Measurements from ENCODE around the gene MAST4. TPM values are rescaled to one million over a fixed set of nuclear protein-coding genes. Genes with fewer than 3 reads are reported as not detected.

MAST4 gene
- total and polyA plus RNA-seq, 2 donors (not counting 1 experiment from before 2014, with no cell fraction given): 2.5 to 57.1 TPM

DNA sequence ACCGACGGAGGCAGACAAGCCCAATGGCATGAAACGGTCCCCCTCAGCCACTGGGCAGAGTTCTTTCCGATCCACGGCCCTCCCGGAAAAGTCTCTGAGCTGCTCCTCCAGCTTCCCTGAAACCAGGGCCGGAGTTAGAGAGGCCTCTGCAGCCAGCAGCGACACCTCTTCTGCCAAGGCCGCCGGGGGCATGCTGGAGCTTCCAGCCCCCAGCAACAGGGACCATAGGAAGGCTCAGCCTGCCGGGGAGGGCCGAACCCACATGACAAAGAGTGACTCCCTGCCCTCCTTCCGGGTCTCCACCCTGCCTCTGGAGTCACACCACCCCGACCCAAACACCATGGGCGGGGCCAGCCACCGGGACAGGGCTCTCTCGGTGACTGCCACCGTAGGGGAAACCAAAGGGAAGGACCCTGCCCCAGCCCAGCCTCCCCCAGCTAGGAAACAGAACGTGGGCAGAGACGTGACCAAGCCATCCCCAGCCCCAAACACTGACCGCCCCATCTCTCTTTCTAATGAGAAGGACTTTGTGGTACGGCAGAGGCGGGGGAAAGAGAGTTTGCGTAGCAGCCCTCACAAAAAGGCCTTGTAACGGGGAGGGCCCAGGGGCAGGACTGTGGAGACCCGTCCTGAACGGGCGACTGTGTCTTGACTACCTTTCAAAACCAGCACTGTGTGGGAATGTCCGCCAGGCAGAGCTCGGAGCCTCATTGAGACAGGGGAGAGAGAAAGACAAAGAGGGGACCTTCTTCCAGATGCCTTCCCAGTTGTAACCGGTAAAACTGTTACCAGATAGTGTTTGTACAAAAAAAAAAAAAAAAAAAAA, 570.5 kb downstream of the MAST4 start:
- Histone ChIP-seq H3K4me3 (ENCODE audit: control extremely low read depth in 1 of 5, extremely low read depth in 1 of 5, insufficient read depth in 1 of 5, low read depth in 2 of 5, low read length in 4 of 5) (peak overlapping the region in 4 of 5 experiments; percentile 38 to 63 (median 55)), H3K9me3 (ENCODE audit: control extremely low read depth in 1 of 3, control insufficient read depth in 2 of 3, insufficient read depth in 1 of 3, low read length in 2 of 3) (peaks cover 0 to 15% (median 0%) of the 10 kb centered on the region in 3 donors), H3K36me3 (replicated peaks in 1 of 2; ENCODE audit: control extremely low read depth in 1 of 2, control insufficient read depth in 1 of 2, extremely low read depth in 1 of 2, insufficient read depth in 2 of 2, low read length in 1 of 2) (peaks cover 0 to 24% of the 10 kb centered on the region in 2 experiments), H2AFZ (ENCODE audit: insufficient read depth, low read depth, low read length, poor library complexity, severe bottlenecking) (peak overlapping the region; percentile 80), H3K4me1 (ENCODE audit: control insufficient read depth in 2 of 2, insufficient read depth in 2 of 2, low read length in 2 of 2) (peaks cover 26 to 34% of the 10 kb centered on the region in 2 donors), H4K20me1 (ENCODE audit: control insufficient read depth, insufficient read depth, low read length, poor library complexity, severe bottlenecking) (no peaks in the 10 kb centered on the region), H3K27ac (ENCODE audit: low read length in 2 of 2) (peak overlapping the region; percentile 78 to 83), H3K27me3 (replicated peaks in 1 of 4; ENCODE audit: control extremely low read depth in 1 of 4, control insufficient read depth in 3 of 4, insufficient read depth in 4 of 4, low read length in 3 of 4) (no peaks in the 10 kb centered on the region), H3K9ac (ENCODE audit: low read length) (peak overlapping the region; percentile 63), H3K4me2 (replicated peaks; ENCODE audit: low read depth, low read length, poor library complexity, severe bottlenecking) (peak overlapping the region; percentile 79), H3K79me2 (ENCODE audit: control insufficient read depth, insufficient read depth, low read length) (peaks cover 15% of the 10 kb centered on the region)
- peak; percentile 63 for ATAC-seq (ENCODE audit: low read depth)
- CTCF ChIA-PET: interaction anchor here (0.7 to 19.5 kb wide), 20 partner anchors 10 to 483 kb away, joined by 3 to 582 read pairs (median 6); partner anchors contain the start of gene CD180
- no peaks in the 10 kb centered on the region for H3K9me3 Mint-ChIP-seq (ENCODE audit: insufficient read depth)
- WGBS (ENCODE audit: insufficient coverage): 53% methylated on average over 27 of the region's 31 CpGs
- POLR2A ChIA-PET: interaction anchor here (0.6 to 2.5 kb wide), 6 partner anchors 15 to 43 kb away, joined by 3 to 16 read pairs (median 9); partner anchors contain the start of gene CD180
- peak overlapping the region; percentile 89 for H3K4me3 Mint-ChIP-seq
- DNase-seq: no peak
- H3K4me1 Mint-ChIP-seq: peaks cover 25% of the 10 kb centered on the region
- H3K27ac Mint-ChIP-seq: peak overlapping the region; percentile 97
- no peak for TF ChIP-seq EZH2 (IDR thresholded peaks at IDR 0.05; ENCODE audit: borderline replicate concordance, insufficient read depth, low read depth, low read length, poor library complexity, severe bottlenecking)
- TF ChIP-seq, protein P1, sequence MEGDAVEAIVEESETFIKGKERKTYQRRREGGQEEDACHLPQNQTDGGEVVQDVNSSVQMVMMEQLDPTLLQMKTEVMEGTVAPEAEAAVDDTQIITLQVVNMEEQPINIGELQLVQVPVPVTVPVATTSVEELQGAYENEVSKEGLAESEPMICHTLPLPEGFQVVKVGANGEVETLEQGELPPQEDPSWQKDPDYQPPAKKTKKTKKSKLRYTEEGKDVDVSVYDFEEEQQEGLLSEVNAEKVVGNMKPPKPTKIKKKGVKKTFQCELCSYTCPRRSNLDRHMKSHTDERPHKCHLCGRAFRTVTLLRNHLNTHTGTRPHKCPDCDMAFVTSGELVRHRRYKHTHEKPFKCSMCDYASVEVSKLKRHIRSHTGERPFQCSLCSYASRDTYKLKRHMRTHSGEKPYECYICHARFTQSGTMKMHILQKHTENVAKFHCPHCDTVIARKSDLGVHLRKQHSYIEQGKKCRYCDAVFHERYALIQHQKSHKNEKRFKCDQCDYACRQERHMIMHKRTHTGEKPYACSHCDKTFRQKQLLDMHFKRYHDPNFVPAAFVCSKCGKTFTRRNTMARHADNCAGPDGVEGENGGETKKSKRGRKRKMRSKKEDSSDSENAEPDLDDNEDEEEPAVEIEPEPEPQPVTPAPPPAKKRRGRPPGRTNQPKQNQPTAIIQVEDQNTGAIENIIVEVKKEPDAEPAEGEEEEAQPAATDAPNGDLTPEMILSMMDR (IDR thresholded peaks at IDR 0.05): peak; percentile 50
- intact Hi-C loops (cut with micrococcal nuclease): loop anchor here (1.0 to 5.0 kb wide), 4 partner anchors 9 to 1086 kb away; no protein-coding TSS in a partner anchor
- H3K27me3 Mint-ChIP-seq: no peaks in the 10 kb centered on the region

All from B cell (primary cell).